Measurements from ENCODE around the gene AFAP1. TPM values are rescaled to one million over a fixed set of nuclear protein-coding genes. Genes with fewer than 3 reads are reported as not detected.

The AFAP1 gene
- total RNA-seq, 1 donor from 2014 or later = 0.24 TPM

DNA sequence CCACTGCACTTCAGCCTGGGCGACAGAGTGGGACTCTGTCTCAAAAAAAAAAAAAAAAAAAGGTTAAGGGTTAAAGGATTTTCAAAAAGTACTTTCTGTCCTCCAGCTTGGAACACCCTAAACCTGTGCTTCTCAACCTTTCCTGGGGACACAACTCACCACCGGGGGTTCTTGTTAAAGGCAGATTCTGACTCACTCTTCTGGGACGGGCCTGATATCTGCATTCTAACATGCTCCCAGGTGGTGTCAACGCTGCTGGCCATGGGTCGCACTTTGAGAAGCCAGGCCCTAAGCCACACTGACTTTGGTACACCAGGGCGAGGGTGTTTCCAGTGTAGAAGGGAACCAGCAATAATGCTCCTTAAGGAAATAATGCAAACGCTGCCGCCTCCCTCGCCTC, 46.1 kb downstream of the AFAP1 start:
- Mint-ChIP-seq H3K9me3 (peaks cover under 1% of the 10 kb centered on the region), H3K36me3 (ENCODE audit: low read depth) (no peaks in the 10 kb centered on the region), H3K27ac (no peak overlapping the region), H3K4me1 (no peaks in the 10 kb centered on the region), H3K4me3 (no peak overlapping the region), H3K27me3 (peaks cover 5% of the 10 kb centered on the region)
- ATAC-seq (ENCODE audit: low read depth) = no peak
- ChIA-PET POLR2A (interaction anchor here (0.6 kb wide), 1 partner anchor 90 kb away, joined by 10 read pairs; no protein-coding TSS in a partner anchor), CTCF (no interaction called here)
- no peak for DNase-seq
- TF ChIP-seq, protein P1, sequence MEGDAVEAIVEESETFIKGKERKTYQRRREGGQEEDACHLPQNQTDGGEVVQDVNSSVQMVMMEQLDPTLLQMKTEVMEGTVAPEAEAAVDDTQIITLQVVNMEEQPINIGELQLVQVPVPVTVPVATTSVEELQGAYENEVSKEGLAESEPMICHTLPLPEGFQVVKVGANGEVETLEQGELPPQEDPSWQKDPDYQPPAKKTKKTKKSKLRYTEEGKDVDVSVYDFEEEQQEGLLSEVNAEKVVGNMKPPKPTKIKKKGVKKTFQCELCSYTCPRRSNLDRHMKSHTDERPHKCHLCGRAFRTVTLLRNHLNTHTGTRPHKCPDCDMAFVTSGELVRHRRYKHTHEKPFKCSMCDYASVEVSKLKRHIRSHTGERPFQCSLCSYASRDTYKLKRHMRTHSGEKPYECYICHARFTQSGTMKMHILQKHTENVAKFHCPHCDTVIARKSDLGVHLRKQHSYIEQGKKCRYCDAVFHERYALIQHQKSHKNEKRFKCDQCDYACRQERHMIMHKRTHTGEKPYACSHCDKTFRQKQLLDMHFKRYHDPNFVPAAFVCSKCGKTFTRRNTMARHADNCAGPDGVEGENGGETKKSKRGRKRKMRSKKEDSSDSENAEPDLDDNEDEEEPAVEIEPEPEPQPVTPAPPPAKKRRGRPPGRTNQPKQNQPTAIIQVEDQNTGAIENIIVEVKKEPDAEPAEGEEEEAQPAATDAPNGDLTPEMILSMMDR (IDR thresholded peaks at IDR 0.05) = no peak
- intact Hi-C loops (cut with micrococcal nuclease) = no loop called here

DNA sequence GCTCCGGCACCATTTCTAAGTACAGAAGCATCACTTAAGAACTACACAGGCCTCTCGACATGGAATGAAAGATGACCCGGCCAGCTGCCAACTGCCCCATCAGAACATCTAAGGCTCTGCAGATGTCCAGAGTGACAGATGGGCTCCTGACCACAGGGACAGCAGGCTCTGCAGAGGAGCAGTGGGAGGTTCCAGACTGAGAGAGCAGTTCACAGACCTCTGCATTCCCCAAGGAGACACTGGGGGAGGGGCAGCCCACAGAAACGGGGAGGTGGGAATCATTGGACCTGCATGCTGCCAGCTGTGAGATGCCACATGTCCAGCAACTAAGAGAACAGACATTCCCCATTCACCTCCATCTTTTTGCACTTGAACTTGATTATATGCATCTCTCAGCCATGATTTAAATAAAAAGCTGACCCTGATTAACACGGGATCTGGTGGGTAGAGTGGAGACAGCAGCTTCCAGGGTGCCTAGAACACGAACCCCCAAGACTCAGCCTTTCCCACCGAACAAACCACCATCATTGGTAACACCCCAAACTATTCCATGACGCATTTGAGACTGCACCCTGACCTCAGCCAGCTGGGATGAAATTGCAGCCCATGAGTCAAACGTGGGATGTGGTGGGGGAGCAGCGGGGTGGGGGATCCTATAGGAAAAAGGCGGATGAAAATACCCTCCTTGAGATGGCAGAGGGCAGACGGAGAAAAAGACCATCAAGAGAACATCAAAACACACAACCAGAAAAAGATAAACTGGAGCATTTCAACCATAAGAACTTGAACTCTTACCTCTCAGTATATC, 47.2 kb downstream of the AFAP1 start:
- no peak for ATAC-seq (ENCODE audit: low read depth)
- no peak overlapping the region for H3K4me3 Mint-ChIP-seq
- H3K9me3 Mint-ChIP-seq = peaks cover 5% of the 10 kb centered on the region
- H3K27me3 Mint-ChIP-seq = peaks cover 8% of the 10 kb centered on the region
- CTCF ChIA-PET = no interaction called here
- no peaks in the 10 kb centered on the region for H3K36me3 Mint-ChIP-seq (ENCODE audit: low read depth)
- TF ChIP-seq, protein P1 (IDR thresholded peaks at IDR 0.05) = no peak
- POLR2A ChIA-PET = no interaction called here
- no peaks in the 10 kb centered on the region for H3K4me1 Mint-ChIP-seq
- no peak for DNase-seq
- intact Hi-C loops (cut with micrococcal nuclease) = no loop called here
- H3K27ac Mint-ChIP-seq = no peak overlapping the region

DNA sequence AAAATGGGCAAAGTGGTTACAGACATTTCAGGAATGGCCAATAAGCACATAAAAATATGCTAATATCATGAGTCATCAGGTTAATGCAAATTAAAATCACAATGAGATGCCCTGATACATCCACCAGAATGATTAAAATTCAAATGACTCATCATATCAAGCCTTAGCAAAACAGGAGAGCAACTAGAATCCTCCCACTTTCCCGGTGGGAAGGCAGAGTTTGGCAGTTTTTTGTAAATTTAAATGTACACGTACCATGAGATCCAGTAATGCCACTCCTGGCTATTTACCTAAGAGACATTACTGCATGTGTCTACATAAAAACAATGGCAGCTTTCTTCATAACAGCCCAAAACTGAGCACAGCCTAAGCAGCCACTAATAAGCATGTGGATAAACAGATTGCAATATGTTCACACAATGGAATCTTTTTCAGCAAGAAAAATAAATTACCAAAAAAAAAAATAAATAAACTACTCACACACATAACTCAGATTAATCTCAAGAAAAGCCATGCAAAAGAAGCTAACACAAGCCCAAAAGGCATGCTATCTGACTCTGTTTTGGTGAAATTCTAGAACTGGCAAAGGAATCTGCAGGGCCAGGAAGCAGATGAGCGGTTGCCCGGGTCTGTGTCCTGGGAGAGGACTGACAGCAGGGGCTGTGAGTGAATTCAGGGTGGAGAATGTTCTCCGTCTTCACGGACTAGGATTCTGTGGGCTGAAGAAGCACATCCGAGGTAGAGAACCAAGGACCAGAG, 48.8 kb downstream of the AFAP1 start:
- intact Hi-C loops (cut with micrococcal nuclease) = no loop called here
- Mint-ChIP-seq H3K4me3 (no peak overlapping the region), H3K4me1 (no peaks in the 10 kb centered on the region), H3K27me3 (peaks cover 5% of the 10 kb centered on the region), H3K36me3 (ENCODE audit: low read depth) (no peaks in the 10 kb centered on the region), H3K27ac (no peak overlapping the region), H3K9me3 (peaks cover 5% of the 10 kb centered on the region)
- DNase-seq = no peak
- no peak for ATAC-seq (ENCODE audit: low read depth)
- TF ChIP-seq, protein P1 (IDR thresholded peaks at IDR 0.05) = no peak
- POLR2A ChIA-PET = no interaction called here
- CTCF ChIA-PET = no interaction called here

DNA sequence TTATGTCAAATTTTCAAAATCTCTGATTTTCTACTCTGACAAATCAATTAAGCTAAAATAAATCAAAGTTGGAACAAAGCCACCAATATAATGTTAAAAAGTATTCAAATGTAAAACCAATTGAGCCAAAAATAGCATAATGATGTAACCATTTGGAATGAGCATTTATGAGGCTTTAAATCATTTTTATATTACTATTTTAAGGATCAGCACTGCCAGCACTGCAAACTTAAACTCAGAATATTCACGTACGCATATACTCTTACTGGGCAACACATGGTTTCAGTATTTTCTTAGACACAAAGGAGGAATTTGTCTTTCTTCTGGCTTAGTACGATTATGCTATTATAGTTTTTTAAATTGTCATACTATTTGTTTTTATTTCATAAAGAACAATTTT, 52.2 kb downstream of the AFAP1 start:
- Mint-ChIP-seq H3K27me3 (peaks cover 5% of the 10 kb centered on the region), H3K27ac (no peak overlapping the region), H3K4me3 (no peak overlapping the region), H3K36me3 (ENCODE audit: low read depth) (no peaks in the 10 kb centered on the region), H3K4me1 (no peaks in the 10 kb centered on the region), H3K9me3 (peaks cover 5% of the 10 kb centered on the region)
- intact Hi-C loops (cut with micrococcal nuclease) = no loop called here
- TF ChIP-seq, protein P1 (IDR thresholded peaks at IDR 0.05) = no peak
- ChIA-PET POLR2A (no interaction called here), CTCF (no interaction called here)
- ATAC-seq (ENCODE audit: low read depth) (no peak), DNase-seq (no peak)
